GM12801 (cell line): ENCODE results near the gene ARID3C.

Experiments used
- CTCF ChIP-seq: IDR thresholded peaks from one replicate; pipeline ENCODE4 v1.5.1; 2011; ENCODE audit warnings: control low read depth; ENCODE audit not compliant: insufficient read length; ENCODE audit errors: extremely low read depth

The ARID3C gene

GRCh38 chr9:34579808-34580163 is 49.1 kb downstream of the ARID3C start:
- TF ChIP-seq CTCF: no peak

GRCh38 chr9:34579104-34579807 is 49.6 kb downstream of the ARID3C start:
- no peak for TF ChIP-seq CTCF

- TF ChIP-seq CTCF: no peak
These were observed 50.4 kb downstream of the ARID3C start for GRCh38 chr9:34578241-34579103.

- no peak for TF ChIP-seq CTCF
These were observed 51.2 kb downstream of the ARID3C start for GRCh38 chr9:34577400-34578240.

- no peak for TF ChIP-seq CTCF
These were observed 52.1 kb downstream of the ARID3C start for GRCh38 chr9:34576597-34577399.

- TF ChIP-seq CTCF: no peak
These were observed 52.8 kb downstream of the ARID3C start for GRCh38 chr9:34575862-34576596.
